Astrocyte of the cerebellum (primary cell): ENCODE results near the gene RANBP2.
A peak's percentile ranks its signal among the peaks of the same experiment; 100 is the strongest.

ENCODE experiments used
- DNase-seq: peaks from one replicate; pipeline ENCODE4 v3.0.0-alpha.2; 2011; ENCODE audit warnings: low read depth
- H3K4me3 ChIP-seq: 2 replicates; pipeline ENCODE4 v1.5.1; 2011; ENCODE audit warnings: mild to moderate bottlenecking, low read depth, low read length, moderate library complexity
- CTCF ChIP-seq: IDR thresholded peaks from 2 replicates; pipeline ENCODE4 v1.5.1; 2012; ENCODE audit warnings: low read length, low read depth, moderate library complexity, mild to moderate bottlenecking; ENCODE audit errors: missing control alignments
- in situ Hi-C: cut with HindIII; loops from 2 replicates; pipeline ENCODE4 v1.10.0; 2017; ENCODE audit warnings: low sequenced_read_pairs

The RANBP2 gene

GRCh38 chr2:108776475-108776874 lies 57.2 kb downstream of the RANBP2 start:
- no peak for TF ChIP-seq CTCF
- H3K4me3 ChIP-seq, result no peak overlapping the region
- DNase-seq, result no peak
- in situ Hi-C loops, result no loop called here

- no peak for DNase-seq
- TF ChIP-seq CTCF, result no peak
- in situ Hi-C loops, result no loop called here
- no peak overlapping the region for H3K4me3 ChIP-seq
Observed at GRCh38 chr2:108778857-108779256, 59.6 kb downstream of the RANBP2 start.

GRCh38 chr2:108786008-108786353 lies 66.7 kb downstream of the RANBP2 start:
- no peak for DNase-seq
- in situ Hi-C loops, result no loop called here

GRCh38 chr2:108786354-108787215 lies 67.3 kb downstream of the RANBP2 start, which contains the start of gene CCDC138:
CCDC138 (plus strand) TSS chr2:108786771; CDS start chr2:108786823, 52 bp downstream.
- in situ Hi-C loops, result no loop called here
- H3K4me3 ChIP-seq, result peak within 1 kb of the TSS; percentile 64
- no peak for TF ChIP-seq CTCF
- DNase-seq, result peak; percentile 60

More at GRCh38 chr2:108786008-108786353, 66.7 kb downstream of the RANBP2 start:
- peak overlapping the region; percentile 64 for H3K4me3 ChIP-seq
- no peak for TF ChIP-seq CTCF

- TF ChIP-seq CTCF, result no peak
- H3K4me3 ChIP-seq, result peak overlapping the region; percentile 64
- in situ Hi-C loops, result no loop called here
- DNase-seq, result no peak
Observed at GRCh38 chr2:108787216-108787541, 67.9 kb downstream of the RANBP2 start.

- in situ Hi-C loops, result no loop called here
- no peak for TF ChIP-seq CTCF
- no peak for DNase-seq
- no peak overlapping the region for H3K4me3 ChIP-seq
Observed at GRCh38 chr2:108803045-108803736, 83.9 kb downstream of the RANBP2 start.
